GM20000 (cell line): Measurements from ENCODE around the gene BRCA1.

Experiments used
- DNase-seq: peaks from one replicate; pipeline ENCODE4 v3.0.0; 2012; ENCODE audit warnings: low spot score
- CTCF ChIP-seq: IDR thresholded peaks from 2 replicates; pipeline ENCODE4 v1.5.1; 2012; ENCODE audit warnings: mild to moderate bottlenecking, control low read depth; ENCODE audit errors: extremely low read depth, missing control alignments

BRCA1 gene

DNA sequence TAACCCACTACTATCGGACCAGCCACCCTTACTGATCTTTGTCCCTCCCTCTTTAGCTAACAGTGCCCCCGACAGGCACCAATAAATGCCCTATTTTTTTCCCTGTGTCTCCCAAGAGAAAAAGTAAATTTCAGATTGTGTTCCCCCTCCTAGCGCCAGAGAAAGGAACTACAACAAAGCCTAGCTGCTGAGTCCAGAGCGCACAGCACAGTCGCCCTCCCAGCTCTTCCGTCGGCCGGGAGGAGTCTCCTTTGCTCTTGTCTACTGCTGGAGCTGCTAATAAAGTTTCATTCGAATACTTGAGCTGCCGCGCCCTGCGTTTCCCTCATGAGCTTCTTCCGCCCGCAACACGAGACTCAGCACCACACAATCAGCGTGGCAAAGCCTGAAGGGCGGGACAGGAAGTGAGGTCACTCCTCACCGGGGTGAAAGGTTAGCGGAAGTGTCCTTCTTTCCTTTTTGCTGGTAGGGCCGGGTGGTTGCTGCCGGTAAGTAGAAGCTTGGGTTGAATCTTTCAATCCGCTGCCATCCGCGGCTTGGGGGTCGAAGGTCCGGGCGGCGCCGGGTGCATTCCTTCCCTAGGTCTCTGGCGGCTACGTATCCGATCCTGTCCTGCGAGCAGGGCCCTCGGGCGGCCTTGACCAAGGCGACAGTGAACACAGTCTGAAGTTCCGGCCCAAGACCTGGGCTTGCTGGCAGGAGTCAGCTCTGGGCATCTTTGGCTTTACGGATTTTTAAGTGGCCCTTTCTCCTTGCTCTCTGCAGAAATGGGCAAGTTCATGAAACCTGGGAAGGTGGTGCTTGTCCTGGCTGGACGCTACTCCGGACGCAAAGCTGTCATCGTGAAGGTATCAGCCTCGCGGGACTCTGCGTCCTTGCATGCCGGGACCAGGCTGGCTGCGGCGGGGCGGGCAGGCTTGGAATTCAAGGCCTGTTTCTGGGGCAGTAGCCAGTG, 126.9 kb downstream of the BRCA1 start, which contains the start of gene RPL27:
TSS of gene RPL27 (plus strand) at position 436 of the 955 bp plus-strand sequence. CDS start at position 768, 332 bp downstream.
- DNase-seq, result peak; percentile 91
- peak; percentile 78 for TF ChIP-seq CTCF

DNA sequence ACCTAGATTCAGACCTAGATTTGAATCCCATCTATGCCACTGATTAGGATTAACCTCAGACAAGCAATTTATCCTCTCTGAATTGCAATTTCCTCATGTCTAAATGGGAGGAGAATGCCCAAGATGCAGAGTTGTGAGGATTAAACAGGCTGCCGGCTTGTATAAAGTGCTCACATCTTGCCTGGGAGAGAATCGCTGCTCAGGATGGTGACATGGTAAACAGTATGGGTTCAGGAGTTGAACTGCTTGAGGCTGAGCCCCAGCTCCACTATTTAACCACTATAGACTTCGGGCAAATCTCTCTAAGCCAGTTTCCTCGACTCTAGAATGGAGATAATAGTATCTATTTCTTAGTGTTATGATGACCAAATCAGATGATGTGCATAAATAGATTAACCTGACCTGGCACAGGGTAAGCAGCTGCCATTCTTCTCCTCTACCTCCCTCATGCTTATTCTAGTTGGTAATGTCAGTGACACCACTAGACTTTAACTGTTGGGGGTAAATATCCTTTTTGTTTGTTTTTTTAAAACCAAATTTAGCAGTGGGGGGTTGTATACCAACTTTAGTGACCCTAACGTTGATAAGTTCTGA, 127.7 kb downstream of the BRCA1 start:
- DNase-seq, result no peak
- TF ChIP-seq CTCF, result no peak
